Measurements from ENCODE around the gene ALDH3B2.

DNA sequence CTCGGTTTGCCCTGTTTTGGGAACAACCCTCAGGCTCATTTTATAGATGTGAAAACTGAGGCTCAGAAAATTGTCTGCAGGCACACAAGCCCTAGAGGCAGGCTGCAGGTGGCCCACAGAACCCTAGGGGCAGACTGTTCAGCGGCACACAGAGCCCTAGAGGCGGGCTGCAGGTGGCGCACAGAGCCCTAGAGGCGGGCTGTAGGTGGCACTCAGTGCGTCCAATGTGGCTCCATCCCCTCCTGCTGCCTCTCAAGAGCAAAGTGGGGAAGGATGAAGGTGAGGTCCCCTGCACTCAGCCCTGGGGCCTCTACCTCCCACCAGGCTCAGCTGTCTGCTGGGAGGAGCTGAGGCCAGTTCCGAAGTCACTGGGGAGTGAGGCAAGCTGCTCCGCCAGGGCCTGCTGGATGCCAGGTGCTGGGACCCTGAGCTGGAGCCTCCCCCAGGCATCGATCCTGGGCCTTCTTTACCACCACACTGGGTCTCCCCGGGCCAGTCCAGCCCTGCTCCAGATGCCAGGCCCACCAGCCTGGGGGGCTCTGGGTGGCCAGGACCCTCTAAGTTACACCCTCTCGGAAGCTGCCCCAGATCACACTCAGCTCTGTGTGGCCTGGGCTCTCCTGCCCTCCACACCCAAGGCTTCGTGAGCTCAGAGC lies 26.2 kb downstream of the ALDH3B2 start:
- TF ChIP-seq HDGF (IDR thresholded peaks at IDR 0.05; ENCODE audit: borderline replicate concordance) (no peak), FOXK2 (IDR thresholded peaks at IDR 0.05) (no peak), ELF4 (IDR thresholded peaks at IDR 0.05) (no peak), LEF1 (IDR thresholded peaks at IDR 0.05; ENCODE audit: borderline replicate concordance) (no peak), SUZ12 (IDR thresholded peaks at IDR 0.05) (no peak), CTBP1 (IDR thresholded peaks at IDR 0.05; ENCODE audit: borderline replicate concordance) (no peak), FOXA1 (IDR thresholded peaks at IDR 0.05) (no peak), NFRKB (IDR thresholded peaks at IDR 0.05) (no peak), SP1 (IDR thresholded peaks at IDR 0.05) (no peak), FOXM1 (IDR thresholded peaks at IDR 0.05; ENCODE audit: borderline replicate concordance) (no peak), TARDBP (IDR thresholded peaks at IDR 0.05) (no peak), ARNT (IDR thresholded peaks at IDR 0.05) (no peak), L3MBTL2 (conservative IDR thresholded peaks at IDR 0.05) (no peak)
- TF ChIP-seq, protein P1, sequence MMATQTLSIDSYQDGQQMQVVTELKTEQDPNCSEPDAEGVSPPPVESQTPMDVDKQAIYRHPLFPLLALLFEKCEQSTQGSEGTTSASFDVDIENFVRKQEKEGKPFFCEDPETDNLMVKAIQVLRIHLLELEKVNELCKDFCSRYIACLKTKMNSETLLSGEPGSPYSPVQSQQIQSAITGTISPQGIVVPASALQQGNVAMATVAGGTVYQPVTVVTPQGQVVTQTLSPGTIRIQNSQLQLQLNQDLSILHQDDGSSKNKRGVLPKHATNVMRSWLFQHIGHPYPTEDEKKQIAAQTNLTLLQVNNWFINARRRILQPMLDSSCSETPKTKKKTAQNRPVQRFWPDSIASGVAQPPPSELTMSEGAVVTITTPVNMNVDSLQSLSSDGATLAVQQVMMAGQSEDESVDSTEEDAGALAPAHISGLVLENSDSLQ (IDR thresholded peaks at IDR 0.05) = no peak

Data from HEK293T (cell line).